ENCODE data around the gene BRPF3.

The BRPF3 gene

GRCh38 chr6:36196113-36196879 lies at the start of gene BRPF3:
TSS of gene BRPF3 (plus strand) at chr6:36196744. CDS start at chr6:36200323, 3,579 bp downstream.
- Histone ChIP-seq H3K4me3 (ENCODE audit: low read length) (peak within 1 kb of the TSS; percentile 86), H3K27me3 (replicated peaks; ENCODE audit: control insufficient read depth, insufficient read depth, low read length) (no peaks in the 10 kb centered on the region), H3K9ac (ENCODE audit: low read length) (peak within 1 kb of the TSS; percentile 90), H3K4me1 (ENCODE audit: control insufficient read depth, insufficient read depth, low read length) (peaks cover 14% of the 10 kb centered on the region), H3K9me3 (ENCODE audit: control insufficient read depth, low read length) (no peaks in the 10 kb centered on the region), H3K36me3 (ENCODE audit: control insufficient read depth, insufficient read depth, low read length, severe bottlenecking) (peaks cover 18% of the 10 kb centered on the region)
- peak; percentile 90 for DNase-seq (ENCODE audit: low read depth)

- no peak overlapping the region for H3K4me3 ChIP-seq (ENCODE audit: low read length)
- peaks cover 28% of the 10 kb centered on the region for H3K4me1 ChIP-seq (ENCODE audit: control insufficient read depth, insufficient read depth, low read length)
- no peak overlapping the region for H3K9ac ChIP-seq (ENCODE audit: low read length)
- no peaks in the 10 kb centered on the region for H3K27me3 ChIP-seq (replicated peaks; ENCODE audit: control insufficient read depth, insufficient read depth, low read length)
- H3K9me3 ChIP-seq (ENCODE audit: control insufficient read depth, low read length) = no peaks in the 10 kb centered on the region
- no peak for DNase-seq (ENCODE audit: low read depth)
- no peaks in the 10 kb centered on the region for H3K36me3 ChIP-seq (ENCODE audit: control insufficient read depth, insufficient read depth, low read length, severe bottlenecking)
Measured at GRCh38 chr6:36147294-36147693, 49.2 kb upstream of the BRPF3 start.

- peak overlapping the region; percentile 53 for H3K4me3 ChIP-seq (ENCODE audit: low read length)
- DNase-seq (ENCODE audit: low read depth) = no peak
- no peaks in the 10 kb centered on the region for H3K36me3 ChIP-seq (ENCODE audit: control insufficient read depth, insufficient read depth, low read length, severe bottlenecking)
- H3K9me3 ChIP-seq (ENCODE audit: control insufficient read depth, low read length) = no peaks in the 10 kb centered on the region
- no peaks in the 10 kb centered on the region for H3K27me3 ChIP-seq (replicated peaks; ENCODE audit: control insufficient read depth, insufficient read depth, low read length)
- peaks cover 20% of the 10 kb centered on the region for H3K4me1 ChIP-seq (ENCODE audit: control insufficient read depth, insufficient read depth, low read length)
- peak overlapping the region; percentile 78 for H3K9ac ChIP-seq (ENCODE audit: low read length)
Measured at GRCh38 chr6:36149476-36149875, 47.1 kb upstream of the BRPF3 start.

- peak; percentile 35 for DNase-seq (ENCODE audit: low read depth)
- Histone ChIP-seq H3K9me3 (ENCODE audit: control insufficient read depth, low read length) (no peaks in the 10 kb centered on the region), H3K36me3 (ENCODE audit: control insufficient read depth, insufficient read depth, low read length, severe bottlenecking) (no peaks in the 10 kb centered on the region), H3K9ac (ENCODE audit: low read length) (peak overlapping the region; percentile 78), H3K4me3 (ENCODE audit: low read length) (peak overlapping the region; percentile 53), H3K27me3 (replicated peaks; ENCODE audit: control insufficient read depth, insufficient read depth, low read length) (no peaks in the 10 kb centered on the region), H3K4me1 (ENCODE audit: control insufficient read depth, insufficient read depth, low read length) (peaks cover 20% of the 10 kb centered on the region)
Measured at GRCh38 chr6:36150283-36150682, 46.3 kb upstream of the BRPF3 start.

- Histone ChIP-seq H3K27me3 (replicated peaks; ENCODE audit: control insufficient read depth, insufficient read depth, low read length) (no peaks in the 10 kb centered on the region), H3K9ac (ENCODE audit: low read length) (no peak overlapping the region), H3K9me3 (ENCODE audit: control insufficient read depth, low read length) (peaks cover 9% of the 10 kb centered on the region), H3K4me1 (ENCODE audit: control insufficient read depth, insufficient read depth, low read length) (peaks cover 24% of the 10 kb centered on the region), H3K4me3 (ENCODE audit: low read length) (no peak overlapping the region), H3K36me3 (ENCODE audit: control insufficient read depth, insufficient read depth, low read length, severe bottlenecking) (no peaks in the 10 kb centered on the region)
- DNase-seq (ENCODE audit: low read depth) = no peak
Measured at GRCh38 chr6:36154286-36154685, 42.3 kb upstream of the BRPF3 start.

GRCh38 chr6:36155662-36156061 lies 40.9 kb upstream of the BRPF3 start:
- peaks cover 9% of the 10 kb centered on the region for H3K9me3 ChIP-seq (ENCODE audit: control insufficient read depth, low read length)
- H3K4me3 ChIP-seq (ENCODE audit: low read length) = no peak overlapping the region
- H3K36me3 ChIP-seq (ENCODE audit: control insufficient read depth, insufficient read depth, low read length, severe bottlenecking) = no peaks in the 10 kb centered on the region
- no peak overlapping the region for H3K9ac ChIP-seq (ENCODE audit: low read length)
- no peaks in the 10 kb centered on the region for H3K27me3 ChIP-seq (replicated peaks; ENCODE audit: control insufficient read depth, insufficient read depth, low read length)
- peaks cover 11% of the 10 kb centered on the region for H3K4me1 ChIP-seq (ENCODE audit: control insufficient read depth, insufficient read depth, low read length)
- DNase-seq (ENCODE audit: low read depth) = no peak

GRCh38 chr6:36160147-36160760 lies 36.3 kb upstream of the BRPF3 start:
- no peak overlapping the region for H3K4me3 ChIP-seq (ENCODE audit: low read length)
- H3K4me1 ChIP-seq (ENCODE audit: control insufficient read depth, insufficient read depth, low read length) = peaks cover 5% of the 10 kb centered on the region
- no peak for DNase-seq (ENCODE audit: low read depth)
- no peak overlapping the region for H3K9ac ChIP-seq (ENCODE audit: low read length)
- no peaks in the 10 kb centered on the region for H3K36me3 ChIP-seq (ENCODE audit: control insufficient read depth, insufficient read depth, low read length, severe bottlenecking)
- no peaks in the 10 kb centered on the region for H3K27me3 ChIP-seq (replicated peaks; ENCODE audit: control insufficient read depth, insufficient read depth, low read length)
- H3K9me3 ChIP-seq (ENCODE audit: control insufficient read depth, low read length) = peaks cover 9% of the 10 kb centered on the region

GRCh38 chr6:36169023-36170007 lies 27.2 kb upstream of the BRPF3 start:
- Histone ChIP-seq H3K36me3 (ENCODE audit: control insufficient read depth, insufficient read depth, low read length, severe bottlenecking) (no peaks in the 10 kb centered on the region), H3K4me1 (ENCODE audit: control insufficient read depth, insufficient read depth, low read length) (no peaks in the 10 kb centered on the region), H3K9me3 (ENCODE audit: control insufficient read depth, low read length) (no peaks in the 10 kb centered on the region), H3K4me3 (ENCODE audit: low read length) (no peak overlapping the region), H3K27me3 (replicated peaks; ENCODE audit: control insufficient read depth, insufficient read depth, low read length) (no peaks in the 10 kb centered on the region), H3K9ac (ENCODE audit: low read length) (no peak overlapping the region)
- no peak for DNase-seq (ENCODE audit: low read depth)

- Histone ChIP-seq H3K4me1 (ENCODE audit: control insufficient read depth, insufficient read depth, low read length) (no peaks in the 10 kb centered on the region), H3K4me3 (ENCODE audit: low read length) (no peak overlapping the region), H3K36me3 (ENCODE audit: control insufficient read depth, insufficient read depth, low read length, severe bottlenecking) (no peaks in the 10 kb centered on the region), H3K27me3 (replicated peaks; ENCODE audit: control insufficient read depth, insufficient read depth, low read length) (no peaks in the 10 kb centered on the region), H3K9me3 (ENCODE audit: control insufficient read depth, low read length) (no peaks in the 10 kb centered on the region), H3K9ac (ENCODE audit: low read length) (no peak overlapping the region)
- no peak for DNase-seq (ENCODE audit: low read depth)
Measured at GRCh38 chr6:36170704-36171103, 25.8 kb upstream of the BRPF3 start.

GRCh38 chr6:36171573-36171972 lies 25.0 kb upstream of the BRPF3 start:
- H3K4me1 ChIP-seq (ENCODE audit: control insufficient read depth, insufficient read depth, low read length) = no peaks in the 10 kb centered on the region
- no peaks in the 10 kb centered on the region for H3K9me3 ChIP-seq (ENCODE audit: control insufficient read depth, low read length)
- H3K9ac ChIP-seq (ENCODE audit: low read length) = no peak overlapping the region
- H3K27me3 ChIP-seq (replicated peaks; ENCODE audit: control insufficient read depth, insufficient read depth, low read length) = no peaks in the 10 kb centered on the region
- H3K36me3 ChIP-seq (ENCODE audit: control insufficient read depth, insufficient read depth, low read length, severe bottlenecking) = no peaks in the 10 kb centered on the region
- DNase-seq (ENCODE audit: low read depth) = no peak
- no peak overlapping the region for H3K4me3 ChIP-seq (ENCODE audit: low read length)

GRCh38 chr6:36177166-36177565 lies 19.4 kb upstream of the BRPF3 start:
- Histone ChIP-seq H3K4me1 (ENCODE audit: control insufficient read depth, insufficient read depth, low read length) (no peaks in the 10 kb centered on the region), H3K9ac (ENCODE audit: low read length) (no peak overlapping the region), H3K4me3 (ENCODE audit: low read length) (no peak overlapping the region), H3K36me3 (ENCODE audit: control insufficient read depth, insufficient read depth, low read length, severe bottlenecking) (no peaks in the 10 kb centered on the region), H3K27me3 (replicated peaks; ENCODE audit: control insufficient read depth, insufficient read depth, low read length) (no peaks in the 10 kb centered on the region), H3K9me3 (ENCODE audit: control insufficient read depth, low read length) (peaks cover 15% of the 10 kb centered on the region)
- no peak for DNase-seq (ENCODE audit: low read depth)

All from adipocyte (in vitro differentiated cells).